CD8-positive, alpha-beta memory T cell (primary cell): ENCODE results near the gene ZFP36L2. TPM values are rescaled to one million over a fixed set of nuclear protein-coding genes. Genes with fewer than 3 reads are reported as not detected.

ENCODE experiments used
- CTCF ChIA-PET: fragments of 350-600 bp; sonication (Branson Sonifier 250); formaldehyde crosslinking; loops from one replicate; lab custom pipeline; 2021; ENCODE audit warnings: antibody characterized with exemption; lab: Charles Lee
- POLR2A ChIA-PET: fragments of 350-600 bp; sonication (Branson Sonifier 250); formaldehyde crosslinking; loops from one replicate; lab custom pipeline; 2021; ENCODE audit warnings: antibody characterized with exemption; lab: Charles Lee
- DNase-seq, 5 donors: peaks; one replicate each; pipeline versions ENCODE4 v3.0.0 to v3.0.0-alpha.2; 2020 to 2022; ENCODE audit warnings: mixed read lengths in 1 of 5
- H3K27ac ChIP-seq: one replicate; pipeline ENCODE4 v1.7.0; 2013; ENCODE audit warnings: low read depth, mild to moderate bottlenecking, low read length, moderate library complexity
- H3K27me3 ChIP-seq: 2 replicates; pipeline ENCODE4 v1.7.0; 2013; ENCODE audit warnings: low read length, mild to moderate bottlenecking; ENCODE audit not compliant: insufficient read depth, poor library complexity, severe bottlenecking
- H3K36me3 ChIP-seq: 2 replicates; pipeline ENCODE4 v1.7.0; 2013; ENCODE audit warnings: mild to moderate bottlenecking, low read length, moderate library complexity; ENCODE audit not compliant: insufficient read depth
- H3K4me1 ChIP-seq: 2 replicates; pipeline ENCODE4 v1.7.0; 2013; ENCODE audit warnings: mild to moderate bottlenecking, low read length, moderate library complexity; ENCODE audit not compliant: insufficient read depth
- H3K4me3 ChIP-seq: 2 replicates; pipeline ENCODE4 v1.7.0; 2013; ENCODE audit warnings: mild to moderate bottlenecking, low read length
- H3K9me3 ChIP-seq: 2 replicates; pipeline ENCODE4 v1.7.0; 2013; ENCODE audit warnings: mild to moderate bottlenecking, low read length
- H3K27ac Mint-ChIP-seq, 8 donors: one replicate each; pipeline ENCODE4 v1.8.0; 2020 to 2021; ENCODE audit warnings: mixed read lengths in 8 of 8, mild to moderate bottlenecking in 6 of 8, inconsistent platforms in 3 of 8, moderate library complexity in 3 of 8
- H3K27me3 Mint-ChIP-seq, 2 donors: one replicate each; pipeline ENCODE4 v1.8.0; 2020 to 2021; ENCODE audit warnings: mixed read lengths in 2 of 2, mild to moderate bottlenecking in 1 of 2, moderate library complexity in 1 of 2
- H3K36me3 Mint-ChIP-seq, 3 donors: one replicate each; pipeline ENCODE4 v1.8.0; 2020 to 2021; ENCODE audit warnings: mixed read lengths in 3 of 3, inconsistent platforms in 1 of 3, mild to moderate bottlenecking in 1 of 3
- H3K4me1 Mint-ChIP-seq, 3 donors: one replicate each; pipeline ENCODE4 v1.8.0; 2020 to 2021; ENCODE audit warnings: mixed read lengths in 3 of 3, inconsistent platforms in 1 of 3, mild to moderate bottlenecking in 1 of 3
- H3K4me3 Mint-ChIP-seq, 7 donors: one replicate each; pipeline ENCODE4 v1.8.0; 2020 to 2021; ENCODE audit warnings: mixed read lengths in 7 of 7, mild to moderate bottlenecking in 6 of 7, moderate library complexity in 4 of 7, inconsistent platforms in 2 of 7
- H3K9me3 Mint-ChIP-seq, 5 donors: one replicate each; pipeline ENCODE4 v1.8.0; 2020 to 2022; ENCODE audit warnings: mixed read lengths in 5 of 5, mild to moderate bottlenecking in 3 of 5, moderate library complexity in 2 of 5, inconsistent platforms in 1 of 5
- polyA plus RNA-seq: library from polyadenylated mRNA; unstranded; fragments of 300-500 nt; fragmentation: Illumina TruSeq; gene quantifications from one replicate; pipeline ENCODE4 v1.2.3, GENCODE V29; 2021
- total RNA-seq, 2 experiments: library from RNA; stranded (reverse); gene quantifications; one replicate each; pipeline ENCODE4 v1.2.3, GENCODE V29; 2021

The ZFP36L2 gene
- total and polyA plus RNA-seq, 3 experiments from 2014 or later = 98.0 to 737 (median 98.6) TPM

DNA sequence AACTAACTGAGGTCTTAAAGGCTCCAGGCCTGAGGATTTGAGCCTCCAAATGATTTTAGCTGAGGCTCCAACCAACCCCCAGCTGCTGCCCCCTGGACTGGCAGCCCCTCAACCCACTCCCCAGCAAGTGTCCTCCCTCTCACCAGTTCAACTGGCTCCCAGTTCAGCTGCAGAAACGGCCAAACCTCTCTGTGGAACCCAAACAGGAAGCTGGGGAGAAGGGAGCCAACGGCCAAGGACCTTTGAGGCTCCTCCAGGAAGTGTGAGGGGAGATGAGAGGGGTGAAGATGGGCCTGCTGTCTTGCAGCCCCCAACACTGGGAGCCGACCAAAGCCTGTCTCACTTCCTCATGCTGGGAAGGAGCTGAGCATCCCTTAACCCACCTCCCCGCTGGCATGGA, 24.9 kb downstream of the ZFP36L2 start:
- Mint-ChIP-seq H3K9me3 (no peaks in the 10 kb centered on the region), H3K36me3 (peaks cover 0 to 5% (median 3%) of the 10 kb centered on the region in 3 donors)
- CTCF ChIA-PET = interaction anchor here (0.9 to 3.3 kb wide), 4 partner anchors 9 to 28 kb away, joined by 3 to 13 read pairs (median 5); no protein-coding TSS in a partner anchor

DNA sequence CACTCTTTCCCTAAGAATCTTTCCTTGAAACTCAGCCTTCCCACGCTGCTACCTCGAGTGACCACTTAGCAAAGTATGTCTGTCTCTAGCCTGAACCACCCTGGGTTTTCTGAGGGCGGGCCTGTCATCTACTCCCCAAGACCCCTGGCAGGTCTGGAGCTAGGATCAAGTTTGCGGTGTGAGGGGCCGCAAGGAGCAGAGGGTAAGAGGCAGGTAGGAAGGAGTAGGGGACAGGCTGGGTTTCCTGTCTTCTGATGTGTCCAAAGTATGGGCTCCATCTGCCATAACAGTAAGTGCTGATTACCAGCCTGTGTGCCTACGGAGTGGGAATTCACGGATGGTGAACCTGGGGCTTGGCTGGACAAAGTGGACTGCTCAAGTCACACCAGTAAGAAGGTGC, 25.4 kb downstream of the ZFP36L2 start:
- H3K9me3 Mint-ChIP-seq = no peaks in the 10 kb centered on the region
- Histone ChIP-seq H3K4me1 (peaks cover 38% of the 10 kb centered on the region), H3K27me3 (no peaks in the 10 kb centered on the region), H3K27ac (no peak overlapping the region), H3K4me3 (no peak overlapping the region), H3K9me3 (no peaks in the 10 kb centered on the region), H3K36me3 (no peaks in the 10 kb centered on the region)
- ChIA-PET POLR2A (interaction anchor here (1.3 kb wide), 1 partner anchor 17 kb away, joined by 5 read pairs; no protein-coding TSS in a partner anchor), CTCF (interaction anchor here (0.9 to 3.3 kb wide), 6 partner anchors 9 to 74 kb away, joined by 3 to 13 read pairs (median 4); no protein-coding TSS in a partner anchor)
- peaks cover 0 to 6% (median 3%) of the 10 kb centered on the region in 3 donors for H3K36me3 Mint-ChIP-seq
- no peak for DNase-seq
- H3K27me3 Mint-ChIP-seq = no peaks in the 10 kb centered on the region
- peak overlapping the region in 1 of 7 donors; percentile 33 for H3K4me3 Mint-ChIP-seq
- H3K27ac Mint-ChIP-seq = peak overlapping the region in 4 of 8 donors; percentile 12 to 61 (median 34)
- H3K4me1 Mint-ChIP-seq = peaks cover 25 to 48% (median 28%) of the 10 kb centered on the region in 3 donors

More for the DNA sequence above, 24.9 kb downstream of the ZFP36L2 start:
- Histone ChIP-seq H3K27me3 (no peaks in the 10 kb centered on the region), H3K36me3 (no peaks in the 10 kb centered on the region), H3K4me1 (peaks cover 34% of the 10 kb centered on the region), H3K4me3 (no peak overlapping the region), H3K27ac (no peak overlapping the region), H3K9me3 (no peaks in the 10 kb centered on the region)
- Mint-ChIP-seq H3K27me3 (no peaks in the 10 kb centered on the region), H3K4me1 (peaks cover 22 to 50% (median 28%) of the 10 kb centered on the region in 3 donors), H3K27ac (peak overlapping the region in 1 of 8 donors; percentile 46), H3K4me3 (no peak overlapping the region)
- no peak for DNase-seq
- POLR2A ChIA-PET = interaction anchor here (0.6 to 1.3 kb wide), 2 partner anchors 11 to 17 kb away, joined by 3 to 5 read pairs; no protein-coding TSS in a partner anchor

DNA sequence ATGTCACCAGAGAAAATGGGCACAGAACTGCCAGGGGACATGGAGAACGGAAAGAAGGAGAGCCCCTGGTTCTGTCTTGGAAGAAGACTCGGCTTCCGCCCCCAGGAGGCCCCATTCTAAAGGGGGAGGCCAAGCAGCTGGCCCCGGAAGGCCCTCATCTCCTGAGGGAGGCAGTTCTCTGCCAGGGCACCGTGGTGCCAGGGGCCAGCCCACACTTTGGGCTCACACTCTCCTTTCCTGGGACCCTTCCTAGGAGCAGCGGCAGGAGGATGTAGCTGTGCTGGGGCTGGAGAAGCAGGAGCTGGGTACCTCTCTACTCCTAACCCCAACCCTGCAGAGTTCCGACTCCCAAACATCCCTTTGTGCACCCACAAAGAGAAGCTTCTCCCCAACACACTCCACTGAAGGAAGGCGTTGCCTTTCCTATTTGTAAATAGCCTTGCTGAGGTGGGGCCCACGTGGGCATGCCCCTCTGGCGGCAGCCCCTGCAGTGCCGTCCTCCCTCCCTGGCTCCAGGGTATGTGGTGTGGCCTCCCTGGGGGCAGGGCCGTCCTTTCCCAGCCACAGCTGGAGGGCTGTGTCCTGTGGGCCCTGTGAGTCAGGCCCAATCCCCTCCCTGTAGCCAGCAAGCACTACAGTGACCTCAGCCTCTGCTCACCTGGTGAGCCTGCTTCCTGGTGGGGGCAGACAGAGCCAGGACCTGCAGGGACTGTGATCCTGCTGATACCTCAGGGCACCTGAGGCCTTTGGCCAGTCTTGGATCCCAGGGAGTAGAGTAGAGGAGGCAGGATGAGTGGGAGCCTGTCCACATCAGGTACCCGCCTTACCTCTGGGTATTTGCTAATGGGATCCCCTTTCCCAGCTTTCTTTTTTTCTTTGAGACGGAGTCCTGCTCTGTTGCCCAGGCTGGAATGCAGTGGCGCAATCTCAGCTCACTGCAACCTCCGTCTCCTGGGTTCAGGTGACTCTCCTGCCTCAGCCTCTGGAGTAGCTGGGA, 26.6 kb downstream of the ZFP36L2 start:
- H3K4me1 Mint-ChIP-seq = peaks cover 33 to 57% (median 36%) of the 10 kb centered on the region in 3 donors
- H3K4me1 ChIP-seq = peaks cover 50% of the 10 kb centered on the region
- peaks cover 0 to 6% (median 3%) of the 10 kb centered on the region in 3 donors for H3K36me3 Mint-ChIP-seq
- no peak overlapping the region for H3K4me3 ChIP-seq
- CTCF ChIA-PET = interaction anchor here (1.2 to 3.3 kb wide), 4 partner anchors 19 to 73 kb away, joined by 3 to 13 read pairs (median 4); no protein-coding TSS in a partner anchor
- no peaks in the 10 kb centered on the region for H3K9me3 ChIP-seq
- POLR2A ChIA-PET = interaction anchor here (0.7 kb wide), 1 partner anchor 17 kb away, joined by 3 read pairs; no protein-coding TSS in a partner anchor
- no peak overlapping the region for H3K4me3 Mint-ChIP-seq
- no peaks in the 10 kb centered on the region for H3K9me3 Mint-ChIP-seq
- H3K27ac Mint-ChIP-seq = no peak overlapping the region
- H3K36me3 ChIP-seq = no peaks in the 10 kb centered on the region
- no peak for DNase-seq
- H3K27me3 Mint-ChIP-seq = no peaks in the 10 kb centered on the region
- no peaks in the 10 kb centered on the region for H3K27me3 ChIP-seq
- no peak overlapping the region for H3K27ac ChIP-seq

DNA sequence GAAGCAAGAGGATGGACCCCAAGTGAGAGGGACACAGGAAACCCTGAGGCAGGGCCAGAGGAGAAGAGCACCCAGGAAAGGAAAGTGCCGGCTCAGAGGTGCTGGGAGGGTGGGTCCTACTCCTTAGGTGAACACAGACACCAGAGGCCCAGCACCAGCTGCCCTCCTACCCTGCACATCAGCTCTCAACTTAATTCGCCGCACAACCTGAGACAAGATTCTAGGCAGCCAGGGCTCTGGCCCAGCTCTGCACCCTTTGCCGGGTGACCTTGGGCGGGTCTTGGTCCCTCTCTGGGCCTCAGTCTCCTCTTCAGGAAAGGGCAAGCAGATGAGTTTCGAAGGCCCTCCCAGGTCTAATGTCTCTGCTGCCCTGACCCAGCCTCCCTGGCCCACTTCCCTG, 28.1 kb downstream of the ZFP36L2 start:
- Histone ChIP-seq H3K27ac (no peak overlapping the region), H3K4me1 (peaks cover 65% of the 10 kb centered on the region), H3K9me3 (no peaks in the 10 kb centered on the region), H3K36me3 (no peaks in the 10 kb centered on the region), H3K4me3 (no peak overlapping the region), H3K27me3 (no peaks in the 10 kb centered on the region)
- ChIA-PET POLR2A (interaction anchor here (1.2 to 1.5 kb wide), 2 partner anchors 20 to 28 kb away, joined by 3 to 4 read pairs; partner anchors contain the start of gene ZFP36L2), CTCF (interaction anchor here (2.2 to 4.4 kb wide), 3 partner anchors 18 to 27 kb away, joined by 6 to 33 read pairs (median 6); no protein-coding TSS in a partner anchor)
- DNase-seq = no peak
- no peaks in the 10 kb centered on the region for H3K9me3 Mint-ChIP-seq
- peaks cover 48 to 73% (median 51%) of the 10 kb centered on the region in 3 donors for H3K4me1 Mint-ChIP-seq
- H3K4me3 Mint-ChIP-seq = no peak overlapping the region
- H3K27me3 Mint-ChIP-seq = no peaks in the 10 kb centered on the region
- peak overlapping the region in 5 of 8 donors; percentile 35 to 95 (median 52) for H3K27ac Mint-ChIP-seq
- peaks cover 0 to 6% (median 3%) of the 10 kb centered on the region in 3 donors for H3K36me3 Mint-ChIP-seq

DNA sequence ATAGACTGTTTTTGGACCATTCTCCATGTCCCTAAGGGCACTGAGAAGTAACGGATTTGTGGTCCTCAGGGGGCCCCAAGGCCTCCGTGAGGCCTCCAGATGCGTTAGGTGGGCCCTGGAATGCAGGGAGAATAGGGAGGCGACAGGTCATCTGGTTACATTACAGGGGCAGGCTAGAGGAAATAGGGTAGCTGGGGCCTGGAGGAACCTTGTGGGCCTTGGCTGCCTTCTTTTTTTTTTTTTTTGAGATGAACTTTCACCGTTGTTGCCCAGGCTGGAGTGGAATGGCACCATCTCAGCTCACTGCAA, 28.9 kb downstream of the ZFP36L2 start:
- no peaks in the 10 kb centered on the region for H3K27me3 ChIP-seq
- Mint-ChIP-seq H3K27me3 (no peaks in the 10 kb centered on the region), H3K4me3 (peak overlapping the region in 3 of 7 donors; percentile 23 to 78 (median 57)), H3K27ac (peak overlapping the region; percentile 87 to 99 (median 96)), H3K4me1 (peaks cover 55 to 79% (median 57%) of the 10 kb centered on the region in 3 donors), H3K9me3 (no peaks in the 10 kb centered on the region), H3K36me3 (peaks cover 0 to 6% (median 3%) of the 10 kb centered on the region in 3 donors)
- no peak overlapping the region for H3K27ac ChIP-seq
- H3K36me3 ChIP-seq = no peaks in the 10 kb centered on the region
- H3K4me3 ChIP-seq = no peak overlapping the region
- H3K4me1 ChIP-seq = peaks cover 72% of the 10 kb centered on the region
- POLR2A ChIA-PET = interaction anchor here (0.5 to 1.5 kb wide), 3 partner anchors 21 to 56 kb away, joined by 3 to 5 read pairs (median 4); partner anchors contain the start of gene ZFP36L2
- CTCF ChIA-PET = interaction anchor here (1.0 to 4.4 kb wide), 4 partner anchors 18 to 30 kb away, joined by 4 to 33 read pairs (median 6); partner anchors contain the start of gene ZFP36L2
- no peaks in the 10 kb centered on the region for H3K9me3 ChIP-seq
- DNase-seq = no peak

DNA sequence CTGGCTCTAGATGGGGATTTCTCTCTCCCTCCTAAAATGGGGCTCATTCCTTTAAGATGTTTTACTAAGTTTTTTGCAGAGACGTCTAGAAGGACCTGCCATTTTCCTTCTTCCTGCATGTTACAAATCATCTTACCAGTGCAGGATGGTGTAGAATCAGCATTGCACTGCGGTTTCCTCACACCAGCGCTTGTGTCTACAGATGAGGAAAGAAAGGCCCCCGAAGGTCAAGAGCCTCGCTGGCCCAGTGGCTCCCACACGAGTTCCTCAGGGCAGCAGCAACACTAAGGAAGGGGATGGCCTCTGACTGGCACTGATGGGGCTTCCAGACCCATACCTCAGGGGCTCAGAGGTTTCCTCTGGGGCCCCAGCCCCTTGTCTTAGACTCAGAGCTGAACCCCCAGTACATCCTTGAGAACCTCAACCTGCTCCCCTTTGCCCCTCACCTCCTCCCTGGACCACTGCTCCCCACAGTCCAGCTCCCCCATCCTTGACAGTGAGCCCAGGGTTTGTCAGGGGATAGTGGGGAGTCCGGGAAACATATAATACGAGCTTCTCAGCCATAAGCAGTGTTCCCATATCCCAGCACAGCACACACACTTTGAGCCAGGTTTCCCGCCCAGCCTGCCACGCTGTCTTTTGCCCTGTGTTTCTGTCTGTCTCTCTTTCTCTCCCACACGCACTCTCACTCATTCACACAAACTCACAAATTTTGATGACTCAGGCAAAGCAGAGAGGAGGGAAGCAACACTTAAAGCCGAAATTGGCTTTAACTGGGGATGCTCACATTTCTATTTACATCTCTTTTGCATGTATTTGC, 29.4 kb downstream of the ZFP36L2 start:
- no peak for DNase-seq
- no peaks in the 10 kb centered on the region for H3K9me3 Mint-ChIP-seq
- Histone ChIP-seq H3K36me3 (no peaks in the 10 kb centered on the region), H3K4me3 (no peak overlapping the region), H3K27ac (peak overlapping the region; percentile 22), H3K4me1 (peaks cover 74% of the 10 kb centered on the region), H3K27me3 (no peaks in the 10 kb centered on the region), H3K9me3 (no peaks in the 10 kb centered on the region)
- peak overlapping the region; percentile 87 to 99 (median 96) for H3K27ac Mint-ChIP-seq
- ChIA-PET POLR2A (interaction anchor here (0.5 to 2.8 kb wide), 4 partner anchors 21 to 56 kb away, joined by 3 to 17 read pairs (median 4); partner anchors contain the start of gene ZFP36L2), CTCF (interaction anchor here (0.7 to 4.4 kb wide), 5 partner anchors 19 to 32 kb away, joined by 3 to 33 read pairs (median 6); partner anchors contain the start of gene ZFP36L2)
- H3K4me3 Mint-ChIP-seq = peak overlapping the region in 6 of 7 donors; percentile 33 to 79 (median 70)
- peaks cover 0 to 2% (median 0%) of the 10 kb centered on the region in 3 donors for H3K36me3 Mint-ChIP-seq
- no peaks in the 10 kb centered on the region for H3K27me3 Mint-ChIP-seq
- H3K4me1 Mint-ChIP-seq = peaks cover 56 to 79% (median 57%) of the 10 kb centered on the region in 3 donors
